Chondrocyte (in vitro differentiated cells): Measurements from ENCODE around the gene USP13. TPM values are rescaled to one million over a fixed set of nuclear protein-coding genes. Genes with fewer than 3 reads are reported as not detected.

Source experiments
- DNase-seq: peaks from one replicate; pipeline ENCODE4 v3.0.0; 2021; ENCODE audit warnings: mixed read lengths, low spot score
- H3K27ac Mint-ChIP-seq: one replicate; pipeline ENCODE4 v1.8.0; 2021; ENCODE audit warnings: mild to moderate bottlenecking, moderate library complexity, mixed read lengths; ENCODE audit not compliant: unreplicated experiment
- H3K27me3 Mint-ChIP-seq: 2 replicates; pipeline ENCODE4 v1.8.0; 2021; ENCODE audit warnings: low read depth, mixed read lengths
- H3K36me3 Mint-ChIP-seq: 2 replicates; pipeline ENCODE4 v1.8.0; 2021; ENCODE audit warnings: low read depth, mixed read lengths
- H3K4me1 Mint-ChIP-seq: 2 replicates; pipeline ENCODE4 v1.8.0; 2021; ENCODE audit warnings: low read depth, mild to moderate bottlenecking, mixed read lengths
- H3K4me3 Mint-ChIP-seq: one replicate; pipeline ENCODE4 v1.8.0; 2021; ENCODE audit warnings: mild to moderate bottlenecking, moderate library complexity, mixed read lengths; ENCODE audit not compliant: unreplicated experiment
- H3K9me3 Mint-ChIP-seq: 2 replicates; pipeline ENCODE4 v1.8.0; 2021; ENCODE audit warnings: low read depth, mixed read lengths
- total RNA-seq: library from RNA; stranded (reverse); gene quantifications from 3 replicates; pipeline ENCODE4 v1.2.1, GENCODE V29; 2021
- TF ChIP-seq, protein P1 (sequence below): fragments of 200-600 bp; sonication (generic); IDR thresholded peaks from 2 replicates; pipeline ENCODE4 v1.5.0; 2021; ENCODE audit warnings: antibody characterized with exemption, mild to moderate bottlenecking, moderate library complexity

The USP13 gene
- total RNA-seq, 1 donor from 2014 or later, result 12.7 TPM

DNA sequence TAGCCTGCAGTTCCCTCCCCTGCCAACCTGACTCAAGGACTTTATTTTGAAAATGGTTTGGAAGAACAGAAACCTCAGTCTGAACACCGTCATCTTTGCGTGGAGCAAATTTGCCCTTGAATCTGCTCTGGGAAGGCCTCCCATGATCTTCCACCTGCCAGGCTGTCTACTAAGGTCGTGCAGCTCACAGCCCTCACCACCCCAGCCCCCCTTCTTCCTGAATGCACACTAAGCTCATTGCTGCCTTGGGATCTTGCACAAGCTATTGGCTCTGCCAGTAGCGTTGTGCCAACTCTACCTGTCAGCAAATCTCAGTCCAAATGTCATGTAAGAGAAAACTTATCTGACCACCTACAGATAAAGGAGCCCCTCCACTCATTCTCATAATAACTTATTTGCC lies 141.5 kb downstream of the USP13 start:
- Mint-ChIP-seq H3K36me3 (peaks cover 4% of the 10 kb centered on the region), H3K27ac (no peak overlapping the region), H3K27me3 (no peaks in the 10 kb centered on the region), H3K4me3 (no peak overlapping the region), H3K4me1 (no peaks in the 10 kb centered on the region), H3K9me3 (no peaks in the 10 kb centered on the region)
- DNase-seq, result no peak
- TF ChIP-seq, protein P1, sequence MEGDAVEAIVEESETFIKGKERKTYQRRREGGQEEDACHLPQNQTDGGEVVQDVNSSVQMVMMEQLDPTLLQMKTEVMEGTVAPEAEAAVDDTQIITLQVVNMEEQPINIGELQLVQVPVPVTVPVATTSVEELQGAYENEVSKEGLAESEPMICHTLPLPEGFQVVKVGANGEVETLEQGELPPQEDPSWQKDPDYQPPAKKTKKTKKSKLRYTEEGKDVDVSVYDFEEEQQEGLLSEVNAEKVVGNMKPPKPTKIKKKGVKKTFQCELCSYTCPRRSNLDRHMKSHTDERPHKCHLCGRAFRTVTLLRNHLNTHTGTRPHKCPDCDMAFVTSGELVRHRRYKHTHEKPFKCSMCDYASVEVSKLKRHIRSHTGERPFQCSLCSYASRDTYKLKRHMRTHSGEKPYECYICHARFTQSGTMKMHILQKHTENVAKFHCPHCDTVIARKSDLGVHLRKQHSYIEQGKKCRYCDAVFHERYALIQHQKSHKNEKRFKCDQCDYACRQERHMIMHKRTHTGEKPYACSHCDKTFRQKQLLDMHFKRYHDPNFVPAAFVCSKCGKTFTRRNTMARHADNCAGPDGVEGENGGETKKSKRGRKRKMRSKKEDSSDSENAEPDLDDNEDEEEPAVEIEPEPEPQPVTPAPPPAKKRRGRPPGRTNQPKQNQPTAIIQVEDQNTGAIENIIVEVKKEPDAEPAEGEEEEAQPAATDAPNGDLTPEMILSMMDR, result no peak

DNA sequence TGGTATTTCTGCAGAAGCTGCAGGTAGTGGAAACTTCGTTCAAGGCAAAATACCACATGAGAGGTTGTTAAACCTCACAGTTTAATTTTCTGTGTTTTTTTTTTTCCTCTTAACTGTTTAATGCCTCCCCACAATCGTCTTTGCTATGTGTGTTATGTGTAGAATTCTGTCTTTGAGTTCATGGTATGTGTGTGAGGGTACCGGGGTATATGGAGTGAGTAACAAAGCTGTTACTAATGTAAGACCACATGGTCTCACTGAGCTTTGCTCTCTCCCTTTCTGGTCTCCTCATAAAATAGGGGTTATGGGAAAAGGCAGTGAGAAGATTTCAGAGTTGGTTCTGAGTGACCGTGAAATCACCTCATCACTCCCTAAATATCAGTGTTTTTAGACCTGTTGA lies 143.6 kb downstream of the USP13 start:
- Mint-ChIP-seq H3K4me3 (no peak overlapping the region), H3K4me1 (peaks cover 7% of the 10 kb centered on the region), H3K27me3 (no peaks in the 10 kb centered on the region), H3K9me3 (no peaks in the 10 kb centered on the region), H3K36me3 (no peaks in the 10 kb centered on the region), H3K27ac (no peak overlapping the region)
- TF ChIP-seq, protein P1, result no peak
- no peak for DNase-seq

DNA sequence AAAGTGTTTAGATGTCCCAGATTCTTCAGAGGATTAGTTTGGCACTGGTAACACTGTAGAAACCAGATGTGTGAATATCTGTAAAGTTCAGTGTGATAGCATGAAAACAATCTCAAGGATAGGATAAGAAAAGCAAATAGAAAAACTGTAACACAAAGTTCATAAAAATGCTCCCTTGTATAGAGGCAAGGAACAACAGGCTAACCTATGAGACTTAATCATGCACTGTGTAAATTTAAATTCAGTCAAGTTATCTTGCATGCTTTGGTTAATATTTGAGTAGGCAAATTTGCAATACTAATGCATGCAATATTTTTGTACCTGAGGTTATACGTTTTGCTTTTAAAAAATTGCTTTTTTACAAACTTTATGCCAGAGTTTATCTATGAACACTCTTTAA lies 144.4 kb downstream of the USP13 start:
- TF ChIP-seq, protein P1, result no peak
- peaks cover 14% of the 10 kb centered on the region for H3K4me1 Mint-ChIP-seq
- no peak overlapping the region for H3K27ac Mint-ChIP-seq
- no peaks in the 10 kb centered on the region for H3K27me3 Mint-ChIP-seq
- H3K4me3 Mint-ChIP-seq, result no peak overlapping the region
- DNase-seq, result no peak
- H3K36me3 Mint-ChIP-seq, result no peaks in the 10 kb centered on the region
- H3K9me3 Mint-ChIP-seq, result no peaks in the 10 kb centered on the region

DNA sequence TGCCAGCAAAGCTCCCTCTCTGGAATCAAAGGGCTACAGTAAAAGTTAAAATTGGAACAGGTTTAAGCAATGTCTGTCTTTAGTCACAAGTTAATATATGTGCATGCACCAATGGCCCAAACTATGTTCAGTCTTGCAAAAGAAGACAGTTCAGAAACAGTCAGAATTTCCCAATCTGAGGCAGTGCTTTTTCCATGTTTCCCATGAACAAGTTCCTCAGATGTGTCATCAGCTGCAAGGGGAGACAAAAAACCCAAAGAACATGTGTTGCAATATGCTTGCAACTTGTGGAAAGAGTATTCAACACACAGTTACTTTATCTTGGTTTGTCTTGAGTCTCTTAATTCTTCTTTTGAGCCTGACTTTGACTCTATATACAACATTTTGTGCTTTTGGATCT lies 148.4 kb downstream of the USP13 start:
- H3K4me3 Mint-ChIP-seq, result no peak overlapping the region
- no peak for DNase-seq
- H3K27ac Mint-ChIP-seq, result peak overlapping the region; percentile 80
- H3K36me3 Mint-ChIP-seq, result no peaks in the 10 kb centered on the region
- peaks cover 18% of the 10 kb centered on the region for H3K4me1 Mint-ChIP-seq
- H3K9me3 Mint-ChIP-seq, result no peaks in the 10 kb centered on the region
- TF ChIP-seq, protein P1, result no peak
- H3K27me3 Mint-ChIP-seq, result no peaks in the 10 kb centered on the region

GRCh38 chr3:179801856-179802255 lies 149.0 kb downstream of the USP13 start:
- H3K36me3 Mint-ChIP-seq, result no peaks in the 10 kb centered on the region
- peaks cover 18% of the 10 kb centered on the region for H3K4me1 Mint-ChIP-seq
- H3K27ac Mint-ChIP-seq, result peak overlapping the region; percentile 80
- no peak for DNase-seq
- H3K9me3 Mint-ChIP-seq, result no peaks in the 10 kb centered on the region
- H3K4me3 Mint-ChIP-seq, result no peak overlapping the region
- TF ChIP-seq, protein P1, result no peak
- no peaks in the 10 kb centered on the region for H3K27me3 Mint-ChIP-seq
